H1 (cell line): ENCODE data around the gene CXCL16. TPM values are rescaled to one million over a fixed set of nuclear protein-coding genes. Genes with fewer than 3 reads are reported as not detected.

Source experiments
- CTCF ChIA-PET: fragments of 300-600 bp; sonication (Branson Sonifier 250); formaldehyde crosslinking; loops from one replicate; lab custom pipeline; 2021; ENCODE audit not compliant: partially characterized antibody; lab: Charles Lee
- POLR2A ChIA-PET: fragments of 300-600 bp; sonication (Branson Sonifier 250); formaldehyde crosslinking; loops from one replicate; lab custom pipeline; 2021; ENCODE audit warnings: inconsistent platforms; ENCODE audit not compliant: partially characterized antibody; lab: Charles Lee
- DNase-seq, 2 experiments: peaks; one replicate each; pipeline versions ENCODE4 v3.0.0 to v3.0.0-alpha.2; 2010 to 2022; ENCODE audit warnings: low spot score in 2 of 2, low read depth in 1 of 2, mixed read lengths in 1 of 2
- FAIRE-seq: peaks from 2 replicates; lab custom pipeline; 2011; peaks lifted over from hg19 to GRCh38; lab: Jason Lieb, UNC
- H2AFZ ChIP-seq: 2 replicates; pipeline ENCODE4 v1.8.1; 2012; ENCODE audit warnings: low read length, inconsistent platforms
- H2AK5ac ChIP-seq: 2 replicates; pipeline ENCODE4 v1.6.1; 2013; ENCODE audit warnings: low read depth, low read length
- H2BK120ac ChIP-seq: replicated peaks from 2 replicates; pipeline ENCODE3; 2013; ENCODE audit warnings: low read depth, low read length, inconsistent platforms
- H2BK12ac ChIP-seq: 2 replicates; pipeline ENCODE4 v1.6.1; 2013; ENCODE audit warnings: low read depth, low read length
- H2BK15ac ChIP-seq: 2 replicates; pipeline ENCODE4 v1.6.1; 2013; ENCODE audit warnings: low read length
- H2BK20ac ChIP-seq: 2 replicates; pipeline ENCODE4 v1.6.1; 2013; ENCODE audit warnings: low read length
- H2BK5ac ChIP-seq: 2 replicates; pipeline ENCODE4 v1.6.1; 2013; ENCODE audit warnings: low read depth, low read length
- H3K14ac ChIP-seq: 2 replicates; pipeline ENCODE4 v1.6.1; 2013; ENCODE audit warnings: inconsistent platforms; ENCODE audit not compliant: insufficient read length
- H3K18ac ChIP-seq: 2 replicates; pipeline ENCODE4 v1.6.1; 2013; ENCODE audit warnings: low read length; ENCODE audit errors: extremely low read depth
- H3K23ac ChIP-seq: 2 replicates; pipeline ENCODE4 v1.6.1; 2013; ENCODE audit warnings: inconsistent platforms; ENCODE audit not compliant: insufficient read length
- H3K23me2 ChIP-seq: 2 replicates; pipeline ENCODE4 v1.6.1; 2013; ENCODE audit warnings: low read depth, low read length
- H3K27ac ChIP-seq: 2 replicates; pipeline ENCODE4 v1.6.1; 2011; ENCODE audit warnings: low read depth, low read length, inconsistent platforms
- H3K27me3 ChIP-seq, 4 experiments: replicated peaks in 1 of 4; 1 replicate in 1 of 4; 2 replicates in 3 of 4; pipeline versions ENCODE4 v1.6.1 to v1.8.1; 2011 to 2013; ENCODE audit warnings: low read length in 3 of 4, mild to moderate bottlenecking in 3 of 4, inconsistent platforms in 2 of 4, mixed read lengths in 2 of 4, moderate library complexity in 1 of 4; ENCODE audit not compliant: control insufficient read depth in 3 of 4, insufficient read depth in 3 of 4; ENCODE audit errors: extremely low read depth in 1 of 4
- H3K36me3 ChIP-seq, 4 experiments: 2 replicates each; pipeline versions ENCODE4 v1.6.1 to v1.8.1; 2011 to 2013; ENCODE audit warnings: mild to moderate bottlenecking in 4 of 4, low read length in 3 of 4, moderate library complexity in 2 of 4, control low read depth in 1 of 4, inconsistent platforms in 1 of 4; ENCODE audit not compliant: insufficient read depth in 4 of 4, control insufficient read depth in 2 of 4
- H3K4ac ChIP-seq: replicated peaks from 2 replicates; pipeline ENCODE3; 2013; ENCODE audit warnings: low read length, low read depth, mixed read lengths, inconsistent platforms; ENCODE audit not compliant: insufficient read length
- H3K4me1 ChIP-seq, 4 experiments: replicated peaks in 1 of 4; 1 replicate in 1 of 4; 2 replicates in 3 of 4; pipeline versions ENCODE4 v1.6.1 to v1.8.1; 2011 to 2013; ENCODE audit warnings: low read length in 3 of 4, inconsistent platforms in 2 of 4, mixed read lengths in 1 of 4; ENCODE audit not compliant: insufficient read depth in 4 of 4, control insufficient read depth in 3 of 4
- H3K4me2 ChIP-seq, 2 experiments: 2 replicates each; pipeline versions ENCODE4 v1.6.1 to v1.8.1; 2011 to 2013; ENCODE audit warnings: low read depth in 2 of 2, low read length in 2 of 2, control low read depth in 1 of 2, inconsistent platforms in 1 of 2, mild to moderate bottlenecking in 1 of 2; ENCODE audit not compliant: insufficient read depth in 1 of 2
- H3K4me3 ChIP-seq, 4 experiments: fragments of 200-600, 300-600 bp in 1 of 4; sonication (generic), shearing (Covaris generic), sonication (Bioruptor Twin) in 1 of 4; 2 replicates each; pipeline versions ENCODE4 v1.5.1 to v1.8.1; 2011 to 2016; ENCODE audit warnings: low read length in 4 of 4, low read depth in 3 of 4, control low read depth in 2 of 4, inconsistent platforms in 2 of 4, mild to moderate bottlenecking in 2 of 4, mixed read lengths in 1 of 4, moderate library complexity in 1 of 4; ENCODE audit not compliant: insufficient read depth in 2 of 4; ENCODE audit errors: extremely low read depth in 1 of 4
- H3K56ac ChIP-seq: replicated peaks from 2 replicates; pipeline ENCODE3; 2013; ENCODE audit warnings: low read depth, mild to moderate bottlenecking, mixed read lengths, low read length, inconsistent platforms; ENCODE audit not compliant: insufficient read length
- H3K79me1 ChIP-seq: 2 replicates; pipeline ENCODE4 v1.6.1; 2013; ENCODE audit warnings: low read depth, low read length, control low read depth
- H3K79me2 ChIP-seq, 2 experiments: 2 replicates each; pipeline versions ENCODE4 v1.6.1 to v1.8.1; 2012 to 2013; ENCODE audit warnings: low read length in 2 of 2, mild to moderate bottlenecking in 2 of 2, inconsistent platforms in 1 of 2; ENCODE audit not compliant: insufficient read depth in 2 of 2, control insufficient read depth in 1 of 2
- H3K9ac ChIP-seq, 4 experiments: replicated peaks in 1 of 4; 1 replicate in 1 of 4; 2 replicates in 3 of 4; pipeline versions ENCODE4 v1.6.1 to v1.8.1; 2011 to 2013; ENCODE audit warnings: low read depth in 3 of 4, low read length in 3 of 4, control low read depth in 2 of 4, mild to moderate bottlenecking in 2 of 4, moderate library complexity in 2 of 4, inconsistent platforms in 1 of 4; ENCODE audit errors: extremely low read depth in 1 of 4
- H3K9me3 ChIP-seq, 2 experiments: 2 replicates each; pipeline versions ENCODE4 v1.6.1 to v1.8.1; 2012 to 2013; ENCODE audit warnings: mild to moderate bottlenecking in 2 of 2, moderate library complexity in 2 of 2, control low read depth in 1 of 2, inconsistent platforms in 1 of 2, low read depth in 1 of 2, low read length in 1 of 2, mixed read lengths in 1 of 2; ENCODE audit not compliant: insufficient read depth in 2 of 2
- H4K20me1 ChIP-seq, 2 experiments: replicated peaks in 1 of 2; 2 replicates each; pipeline versions ENCODE3 to v1.8.1; 2011 to 2013; ENCODE audit warnings: inconsistent platforms in 2 of 2, low read length in 2 of 2, mild to moderate bottlenecking in 1 of 2; ENCODE audit not compliant: insufficient read depth in 2 of 2, control insufficient read depth in 1 of 2
- H4K5ac ChIP-seq: 2 replicates; pipeline ENCODE4 v1.6.1; 2013; ENCODE audit warnings: low read length, low read depth, mixed read lengths, inconsistent platforms; ENCODE audit not compliant: insufficient read length
- H4K8ac ChIP-seq: 2 replicates; pipeline ENCODE4 v1.8.0; 2013; ENCODE audit warnings: mild to moderate bottlenecking, moderate library complexity, low read length, inconsistent platforms; ENCODE audit not compliant: insufficient read depth; ENCODE audit errors: extremely low read depth
- H4K91ac ChIP-seq: replicated peaks from 2 replicates; pipeline ENCODE3; 2013; ENCODE audit warnings: low read length, mixed read lengths, inconsistent platforms; ENCODE audit not compliant: insufficient read length
- BCL11A ChIP-seq, 2 experiments: IDR thresholded peaks; one replicate each; pipeline ENCODE4 v1.6.1; 2011; ENCODE audit warnings: low read depth in 2 of 2, low read length in 2 of 2, mild to moderate bottlenecking in 2 of 2
- BRCA1 ChIP-seq: IDR thresholded peaks from 2 replicates; pipeline ENCODE4 v1.6.1; 2012; ENCODE audit warnings: low read depth, low read length, improper control_type of control experiment
- CREB1 ChIP-seq: IDR thresholded peaks from 2 replicates; pipeline ENCODE4 v1.6.1; 2012; ENCODE audit warnings: inconsistent platforms
- GTF2F1 ChIP-seq: IDR thresholded peaks from 2 replicates; pipeline ENCODE4 v1.6.1; 2012; ENCODE audit warnings: low read depth, low read length, improper control_type of control experiment, borderline replicate concordance
- HDAC6 ChIP-seq: IDR thresholded peaks from one replicate; pipeline ENCODE4 v1.7.1; 2012; ENCODE audit warnings: low read depth, mild to moderate bottlenecking, inconsistent platforms, low read length, moderate library complexity
- NANOG ChIP-seq: IDR thresholded peaks from 2 replicates; pipeline ENCODE4 v1.6.1; 2011; ENCODE audit warnings: low read length, low read depth, mild to moderate bottlenecking, inconsistent platforms; ENCODE audit not compliant: insufficient read depth, poor library complexity, severe bottlenecking
- POLR2AphosphoS5 ChIP-seq: IDR thresholded peaks from 2 replicates; pipeline ENCODE4 v1.6.1; 2011; ENCODE audit warnings: low read depth, low read length
- RAD21 ChIP-seq, 2 experiments: IDR thresholded peaks in 1 of 2; conservative IDR thresholded peaks in 1 of 2; 2 replicates each; pipeline ENCODE4 v1.6.1; 2011; ENCODE audit warnings: low read depth in 2 of 2, low read length in 2 of 2, improper control_type of control experiment in 1 of 2, inconsistent platforms in 1 of 2, mild to moderate bottlenecking in 1 of 2, moderate library complexity in 1 of 2
- SIRT6 ChIP-seq: IDR thresholded peaks from one replicate; pipeline ENCODE4 v1.7.1; 2012; ENCODE audit warnings: low read length, inconsistent platforms
- SRF ChIP-seq: IDR thresholded peaks from 2 replicates; pipeline ENCODE4 v1.6.1; 2011; ENCODE audit warnings: mild to moderate bottlenecking, low read depth, low read length, moderate library complexity
- TAF1 ChIP-seq: IDR thresholded peaks from 2 replicates; pipeline ENCODE4 v1.6.1; 2011; ENCODE audit warnings: mild to moderate bottlenecking, low read depth, low read length
- WGBS, 2 experiments: shearing (Covaris generic) in 1 of 2; methylation state at CpG; one replicate each; pipeline versions ENCODE4 v1.1.6 to v1.1.7; 2013 to 2015; ENCODE audit warnings: low lambda C conversion rate in 2 of 2, mixed read lengths in 2 of 2, inconsistent platforms in 1 of 2, low coverage in 1 of 2, missing lambda C conversion rate in 1 of 2; ENCODE audit not compliant: insufficient replicate concordance in 2 of 2, insufficient coverage in 1 of 2, insufficient read length in 1 of 2; ENCODE audit errors: extremely low coverage in 1 of 2, missing lambda C conversion rate in 1 of 2; 5-methylcytosine and 5-hydroxymethylcytosine counted together
- polyA plus RNA-seq, 7 experiments: library from polyadenylated mRNA; depleted of rRNA in 3 of 7; stranded (reverse) in 5 of 7; unstranded in 2 of 7; fragments of >200 nt in 5 of 7; fragments of 200-250 nt in 2 of 7; gene quantifications; 1 replicate in 5 of 7; 2 replicates in 1 of 7; 4 replicates in 1 of 7; pipeline versions ENCODE4 v1.2.1 to v1.2.3, GENCODE V29; 2011 to 2013; ENCODE audit warnings: missing spikeins in 2 of 7, mixed read lengths in 2 of 7
- total RNA-seq: library from RNA; stranded (reverse); fragmentation: NEBNext Ultra II Directional; extraction: Animal tissue kit (Norgen Biotek cat#: 25700); gene quantifications from 2 replicates; pipeline ENCODE4 v1.2.1, GENCODE V29; 2021

The CXCL16 gene
- total and polyA plus RNA-seq, 2 of the 8 experiments (the other 6 are each of a cell fraction or from before 2014, with no cell fraction given), result 3.5 to 4.8 TPM

- no peak overlapping the region for H4K8ac ChIP-seq
- H2BK120ac ChIP-seq, result no peak overlapping the region
- H4K20me1 ChIP-seq, result no peaks in the 10 kb centered on the region
- H3K56ac ChIP-seq, result no peak overlapping the region
- H3K79me1 ChIP-seq, result no peaks in the 10 kb centered on the region
- H2AFZ ChIP-seq, result no peak overlapping the region
- H3K18ac ChIP-seq, result no peak overlapping the region
- H3K4me2 ChIP-seq, result no peak overlapping the region
- no peak overlapping the region for H2AK5ac ChIP-seq
- H3K4me3 ChIP-seq, result no peak overlapping the region
- H3K36me3 ChIP-seq, result no peaks in the 10 kb centered on the region
- no peaks in the 10 kb centered on the region for H3K23me2 ChIP-seq
- no peak overlapping the region for H3K23ac ChIP-seq
- no peak overlapping the region for H2BK5ac ChIP-seq
- DNase-seq (no peak), FAIRE-seq (no peak)
- POLR2A ChIA-PET, result no interaction called here
- H3K27me3 ChIP-seq, result no peaks in the 10 kb centered on the region
- H2BK15ac ChIP-seq, result no peak overlapping the region
- H3K79me2 ChIP-seq, result no peaks in the 10 kb centered on the region
- H3K14ac ChIP-seq, result no peak overlapping the region
- H2BK20ac ChIP-seq, result no peak overlapping the region
- no peaks in the 10 kb centered on the region for H3K9me3 ChIP-seq
- no peak overlapping the region for H3K9ac ChIP-seq
- TF ChIP-seq BRCA1 (no peak), GTF2F1 (no peak), BCL11A (IDR thresholded peaks at IDR 0.05; ENCODE audit: low read depth in 2 of 2, low read length in 2 of 2) (no peak), SRF (no peak), POLR2AphosphoS5 (no peak), SIRT6 (no peak), NANOG (no peak), CREB1 (no peak), TAF1 (no peak), HDAC6 (no peak), RAD21 (IDR thresholded peaks at IDR 0.05 in 1 of 2, conservative IDR thresholded peaks at IDR 0.05 in 1 of 2; ENCODE audit: low read depth in 2 of 2, low read length in 2 of 2) (no peak)
- no peak overlapping the region for H4K5ac ChIP-seq
- H3K4me1 ChIP-seq, result no peaks in the 10 kb centered on the region
- 88% methylated on average over 10 of the region's 10 CpGs; no CpG with 5 or more reads in 1 of the 2 experiments for WGBS, 2 experiments
- H4K91ac ChIP-seq, result no peak overlapping the region
- H3K27ac ChIP-seq, result no peak overlapping the region
- H3K4ac ChIP-seq, result no peak overlapping the region
- no peak overlapping the region for H2BK12ac ChIP-seq
- CTCF ChIA-PET, result no interaction called here
Measured at GRCh38 chr17:4759776-4760236, 20.1 kb upstream of the CXCL16 start.
